Fibroblast of skin of left quadriceps (primary cell): ENCODE measurements around the gene CCL2.
"Not testable (repeated sequence)": the region's sequence is repeated elsewhere in the genome, so short reads cannot be mapped to it uniquely, and the experiment has no call there.

Experiments
- DNase-seq, 2 experiments: peaks; one replicate each; pipeline ENCODE4 v3.0.0-alpha.2; 2013; ENCODE audit warnings: low read depth in 2 of 2

The CCL2 gene

DNA sequence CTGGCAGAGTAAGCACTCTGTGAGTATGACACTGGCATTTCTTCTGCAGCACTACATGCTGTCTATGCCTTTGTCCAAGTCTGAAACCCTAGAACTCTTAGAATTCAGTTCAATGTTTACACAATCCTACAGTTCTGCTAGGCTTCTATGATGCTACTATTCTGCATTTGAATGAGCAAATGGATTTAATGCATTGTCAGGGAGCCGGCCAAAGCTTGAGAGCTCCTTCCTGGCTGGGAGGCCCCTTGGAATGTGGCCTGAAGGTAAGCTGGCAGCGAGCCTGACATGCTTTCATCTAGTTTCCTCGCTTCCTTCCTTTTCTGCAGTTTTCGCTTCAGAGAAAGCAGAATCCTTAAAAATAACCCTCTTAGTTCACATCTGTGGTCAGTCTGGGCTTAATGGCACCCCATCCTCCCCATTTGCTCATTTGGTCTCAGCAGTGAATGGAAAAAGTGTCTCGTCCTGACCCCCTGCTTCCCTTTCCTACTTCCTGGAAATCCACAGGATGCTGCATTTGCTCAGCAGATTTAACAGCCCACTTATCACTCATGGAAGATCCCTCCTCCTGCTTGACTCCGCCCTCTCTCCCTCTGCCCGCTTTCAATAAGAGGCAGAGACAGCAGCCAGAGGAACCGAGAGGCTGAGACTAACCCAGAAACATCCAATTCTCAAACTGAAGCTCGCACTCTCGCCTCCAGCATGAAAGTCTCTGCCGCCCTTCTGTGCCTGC lies at the start of gene CCL2:
Gene CCL2, plus strand, starts transcription at position 635 of the 730 bp plus-strand sequence. Its CDS starts 65 bp downstream, at position 700.
- DNase-seq: peak in 1 of 2 experiments; percentile 42

DNA sequence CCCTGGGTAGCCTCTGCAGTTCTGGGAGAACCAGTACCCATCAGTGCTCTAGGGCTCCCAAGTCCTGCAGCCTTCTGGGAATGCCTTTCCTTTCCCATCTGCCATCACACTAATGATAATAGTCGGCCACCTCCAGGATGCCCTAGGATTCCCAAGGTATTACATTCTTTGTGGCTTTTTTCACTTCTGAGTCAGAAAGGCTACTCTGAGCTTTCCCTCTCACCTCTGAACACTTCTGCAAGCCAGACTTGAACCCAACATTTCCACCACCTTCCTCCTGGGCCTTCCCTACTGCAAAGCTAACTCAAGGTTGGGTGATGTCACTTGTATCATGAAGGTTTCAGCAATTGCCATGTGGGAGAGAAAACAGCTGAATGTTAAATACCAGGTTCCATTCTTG lies 49.7 kb upstream of the CCL2 start:
- DNase-seq: no peak

DNA sequence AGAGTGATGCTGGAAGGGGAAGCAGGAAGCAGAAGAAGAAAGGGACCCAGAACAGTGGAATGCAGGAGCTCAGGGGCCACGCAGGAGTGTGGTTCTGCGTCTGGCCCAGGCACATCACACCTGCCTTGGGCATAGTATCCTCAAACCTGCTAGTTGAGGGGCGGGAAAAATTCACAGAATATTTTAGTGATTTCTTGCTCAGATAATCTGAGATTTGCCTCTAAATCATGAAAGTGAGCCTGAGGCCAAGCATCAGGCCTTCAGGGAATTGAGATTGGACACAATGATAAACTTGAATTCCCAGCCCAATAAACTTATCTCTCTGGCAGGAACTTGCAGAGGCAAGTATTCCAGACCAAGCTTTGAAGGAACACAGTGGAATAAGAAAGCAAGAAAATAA lies 48.5 kb upstream of the CCL2 start:
- no peak for DNase-seq

DNA sequence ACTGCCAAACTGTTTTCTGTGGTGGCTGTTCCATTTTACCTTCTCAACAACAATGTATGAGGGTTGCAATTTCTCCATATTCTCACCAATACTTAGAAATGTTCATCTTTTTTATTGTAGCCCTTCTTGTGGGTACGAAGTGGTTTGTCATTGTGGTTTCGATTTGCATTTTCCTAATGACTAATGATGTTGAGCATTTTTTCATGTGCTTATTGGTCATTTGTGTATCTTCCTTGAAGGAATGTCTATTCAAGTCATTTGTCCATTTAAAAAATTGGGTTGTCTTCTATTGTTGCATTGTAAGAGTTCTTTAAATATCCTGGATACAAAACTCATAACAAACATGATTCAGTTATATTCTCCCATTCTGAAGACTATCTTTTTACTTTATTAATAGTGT lies 47.5 kb upstream of the CCL2 start:
- DNase-seq: no peak

DNA sequence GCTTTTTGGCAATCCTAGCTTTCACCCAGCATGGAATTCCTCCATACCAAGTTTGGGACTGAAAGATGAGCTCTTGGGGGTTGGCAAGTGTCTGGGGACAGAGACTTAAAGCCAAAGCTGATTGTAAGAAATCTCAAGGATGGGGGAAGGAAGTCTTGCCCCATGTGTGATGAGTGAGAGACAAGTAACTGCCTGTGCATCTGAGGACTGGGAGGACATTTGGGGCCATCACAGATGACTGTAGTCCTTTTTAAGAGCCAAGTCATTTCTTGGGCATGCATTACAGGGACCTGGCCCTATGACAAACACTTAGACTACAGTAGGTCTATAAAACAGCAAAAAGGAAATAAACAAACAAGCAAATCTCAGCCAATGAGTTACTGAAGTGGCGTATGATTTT lies 36.3 kb upstream of the CCL2 start:
- DNase-seq: no peak

DNA sequence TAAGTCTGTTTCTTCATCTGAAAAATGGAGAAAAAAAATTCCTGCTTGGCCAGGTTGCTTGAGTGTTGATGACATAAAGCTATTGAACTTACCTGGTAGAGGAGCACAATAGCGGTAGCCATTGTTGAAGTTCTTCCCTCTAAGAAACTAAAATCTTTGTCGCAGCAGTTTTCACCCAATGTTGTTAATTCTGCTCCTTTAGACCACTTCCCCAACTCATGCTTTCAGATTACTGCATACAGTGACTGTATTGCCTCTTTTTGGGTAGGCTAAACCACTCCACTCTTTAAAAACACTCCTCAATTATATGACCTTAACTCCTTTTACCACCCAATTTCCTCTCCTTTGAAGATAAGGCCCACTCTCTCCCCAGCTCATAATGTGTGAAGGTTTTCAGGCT lies 35.7 kb upstream of the CCL2 start:
- DNase-seq: no peak

DNA sequence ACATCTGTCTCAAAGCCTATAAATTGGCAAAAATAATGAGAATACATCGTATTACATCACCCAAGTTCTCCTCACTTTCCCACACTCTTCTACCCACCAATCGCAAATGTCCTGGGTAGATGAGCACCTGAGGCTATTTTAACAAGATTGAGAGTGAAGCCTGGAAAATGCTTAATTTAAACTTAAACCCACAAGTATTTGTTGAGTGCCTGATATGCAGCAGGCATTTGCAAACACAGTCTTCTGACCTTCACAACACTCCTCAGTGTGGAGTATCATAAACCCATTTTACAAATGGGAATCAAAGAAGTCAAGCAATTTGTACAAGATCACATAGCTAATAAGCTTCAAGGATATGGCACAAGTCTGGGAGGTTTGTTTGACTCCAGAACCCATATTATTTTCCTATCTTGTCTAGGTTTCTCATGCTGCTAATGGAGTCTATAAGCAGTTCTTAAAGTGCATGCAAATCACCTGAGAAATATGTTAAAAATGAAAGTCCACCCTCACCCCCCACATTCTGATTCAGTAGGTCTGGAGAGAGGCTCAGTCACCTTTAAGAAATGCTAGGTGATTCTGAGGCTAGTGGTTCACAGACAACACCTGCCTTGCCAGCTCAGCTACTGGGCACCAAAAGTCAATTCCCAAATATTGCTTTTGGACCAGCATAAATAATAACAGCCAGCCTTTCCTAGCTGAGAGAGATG lies 34.9 kb upstream of the CCL2 start:
- no peak for DNase-seq

DNA sequence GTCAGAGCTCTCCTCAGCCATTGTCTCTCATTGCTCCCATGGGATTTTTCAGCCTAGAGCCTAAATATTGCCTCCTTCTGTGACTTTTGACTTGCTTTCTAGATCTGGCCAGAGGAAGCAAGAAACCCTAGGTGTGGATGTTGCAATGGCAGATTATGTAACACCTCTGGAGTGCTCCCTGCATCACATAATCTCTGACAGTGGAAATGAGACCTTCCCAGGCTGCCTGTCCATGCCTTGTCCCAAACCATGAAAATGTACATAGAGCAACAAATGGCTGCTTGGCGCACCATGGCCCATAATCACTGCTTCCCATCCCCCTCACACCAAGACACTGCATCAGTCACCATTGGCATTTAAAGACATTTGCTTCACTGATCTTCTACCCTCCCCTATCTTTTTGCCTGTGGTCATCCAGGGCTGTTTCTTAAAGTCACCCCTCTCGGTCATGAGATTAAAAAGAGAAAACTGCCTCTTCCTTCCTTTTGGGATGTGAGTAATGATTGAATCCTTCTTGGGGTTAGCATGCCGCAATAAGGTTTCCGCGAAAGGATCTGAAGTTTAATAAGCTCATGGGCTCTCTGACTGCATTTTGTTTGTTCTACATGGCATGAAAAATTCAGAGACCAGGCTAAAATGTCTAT lies 34.2 kb upstream of the CCL2 start:
- no peak for DNase-seq

DNA sequence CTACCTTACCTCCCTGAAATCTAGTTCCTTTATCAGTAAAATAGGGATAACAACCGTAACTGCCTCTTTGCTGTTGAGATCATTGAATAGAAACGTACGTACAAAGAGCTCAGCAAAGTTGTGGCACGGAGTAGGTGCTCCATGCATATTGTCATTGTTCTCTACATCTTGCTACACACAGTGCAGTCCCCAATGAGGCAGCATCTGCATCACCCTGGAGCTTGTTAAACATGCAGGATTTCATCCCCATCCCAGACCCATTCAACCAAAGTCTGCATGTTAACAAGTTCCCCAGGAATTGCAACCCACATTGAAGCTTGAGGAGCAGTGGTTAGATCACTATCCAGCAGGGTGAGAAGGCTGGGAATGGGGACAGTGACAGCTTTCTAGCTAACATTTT lies 33.7 kb upstream of the CCL2 start:
- no peak for DNase-seq

DNA sequence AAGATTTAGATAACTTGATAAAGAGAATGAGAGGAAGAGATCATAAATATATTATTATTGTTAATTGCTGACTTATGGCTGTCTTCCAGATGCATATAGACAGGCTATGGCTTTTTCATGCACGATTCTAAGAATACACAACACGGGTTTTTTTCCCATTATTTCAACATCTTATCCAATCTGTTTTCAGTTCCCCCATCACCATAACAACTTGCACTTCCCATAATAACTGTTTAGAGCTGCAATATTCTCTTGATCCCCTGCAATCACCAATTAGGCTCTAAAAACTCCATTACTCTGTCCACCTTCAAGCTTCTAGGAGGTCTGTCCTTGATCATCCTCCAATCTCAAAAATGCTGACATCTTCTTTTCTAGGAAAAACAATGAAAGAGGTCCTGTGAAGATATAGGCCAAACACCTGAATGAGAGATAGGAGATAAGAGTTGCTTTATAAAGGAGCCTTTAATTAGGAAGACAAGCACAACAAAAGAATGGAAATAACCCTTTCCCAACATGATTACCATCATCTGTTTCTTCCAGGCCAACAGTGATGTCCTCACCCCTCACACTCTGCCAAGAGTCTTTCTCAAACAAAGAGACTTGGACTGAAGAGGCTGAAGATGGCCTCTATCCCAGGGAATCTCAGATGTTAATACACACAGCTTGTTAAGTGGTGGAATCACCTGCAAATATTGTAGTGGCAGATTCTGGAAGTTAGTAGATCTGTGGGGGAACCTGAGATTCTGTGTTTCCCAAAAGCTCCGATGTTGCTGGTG lies 32.2 kb upstream of the CCL2 start:
- DNase-seq: no peak

DNA sequence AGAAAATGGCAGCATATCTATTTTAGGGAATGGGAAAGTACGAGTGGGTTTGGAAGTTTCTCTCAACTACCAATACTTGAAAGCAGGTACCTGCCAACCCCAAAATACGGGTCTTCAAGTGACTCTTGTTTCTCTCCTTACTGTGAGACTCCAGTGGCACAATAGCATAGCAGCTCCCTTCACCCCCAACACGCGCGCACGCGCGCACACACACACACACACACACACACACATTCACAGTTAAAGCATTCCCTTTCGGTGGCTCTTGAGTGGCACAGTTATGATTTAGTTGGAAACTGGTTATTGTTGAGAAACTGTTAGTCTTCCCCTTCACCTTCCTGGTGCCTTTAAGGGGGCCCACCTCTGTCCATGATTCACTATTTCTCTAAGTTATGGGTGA lies 30.0 kb upstream of the CCL2 start:
- no peak for DNase-seq

DNA sequence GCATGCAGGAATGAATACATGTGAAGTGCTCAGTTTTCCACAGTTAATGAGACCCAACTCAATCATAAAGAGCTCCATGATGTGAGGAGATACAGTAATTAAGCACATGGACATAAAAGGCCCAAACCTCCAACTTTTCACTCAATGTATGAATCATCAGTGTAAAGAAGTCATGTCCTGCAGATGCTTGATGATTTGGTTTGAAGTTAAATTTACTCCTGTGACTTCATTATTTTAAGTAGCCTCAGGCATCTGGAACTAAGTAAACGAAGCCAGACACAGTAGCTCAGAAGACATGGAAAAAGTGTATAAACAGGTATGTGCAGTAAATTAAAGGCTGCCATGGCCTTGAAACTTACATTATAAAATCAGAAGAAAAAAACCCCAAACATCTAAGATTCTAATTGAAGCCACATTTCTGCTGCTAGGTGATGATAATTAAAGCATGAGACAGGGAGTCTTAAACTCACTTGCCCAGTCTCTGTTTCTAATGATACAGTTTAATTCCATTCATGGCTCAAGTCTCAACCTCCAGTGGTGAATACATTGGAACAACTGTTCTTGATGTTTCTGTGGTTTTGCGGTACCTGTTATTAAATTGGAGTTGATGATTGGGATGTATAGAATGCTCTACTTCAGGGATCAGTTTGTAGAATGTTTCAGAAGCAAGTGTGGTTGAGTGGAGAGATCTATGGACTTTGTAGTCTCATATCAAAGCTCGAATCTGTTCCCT lies 28.9 kb upstream of the CCL2 start:
- DNase-seq: peak; percentile 49 to 51

DNA sequence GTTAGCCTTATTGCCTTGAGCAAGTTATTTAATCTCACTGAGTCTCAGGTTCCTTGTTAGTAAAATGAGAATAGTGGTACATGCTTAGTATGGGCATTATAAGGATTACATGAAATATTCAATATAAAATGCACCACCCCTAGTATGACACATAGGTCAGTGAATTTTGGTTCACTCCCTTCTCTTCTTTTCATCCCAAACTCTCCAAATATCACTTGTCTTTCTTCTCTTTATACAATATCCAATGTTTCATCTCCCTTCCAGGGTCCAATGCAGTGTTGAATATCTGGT lies 28.4 kb upstream of the CCL2 start:
- no peak for DNase-seq

DNA sequence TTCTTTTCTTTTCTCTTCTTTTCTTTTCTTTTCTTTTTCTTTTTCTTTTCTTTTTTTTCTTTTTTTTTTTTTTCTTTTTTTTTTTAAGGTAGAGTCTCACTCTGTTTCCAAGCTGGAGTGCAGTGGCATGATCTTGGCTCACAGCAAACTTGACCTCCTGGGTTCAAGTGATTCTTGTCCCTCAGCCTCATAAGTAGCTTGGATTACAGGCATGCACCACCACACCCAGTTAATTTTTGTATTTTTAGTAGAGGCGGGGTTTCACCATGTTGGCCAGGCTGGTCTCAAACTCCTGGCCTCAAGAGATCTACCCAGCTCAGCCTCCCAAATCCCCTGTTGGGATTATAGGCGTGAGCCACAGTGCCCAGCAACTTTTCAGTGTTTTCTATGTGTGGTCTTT lies 27.8 kb upstream of the CCL2 start:
- not testable (repeated sequence) for DNase-seq

DNA sequence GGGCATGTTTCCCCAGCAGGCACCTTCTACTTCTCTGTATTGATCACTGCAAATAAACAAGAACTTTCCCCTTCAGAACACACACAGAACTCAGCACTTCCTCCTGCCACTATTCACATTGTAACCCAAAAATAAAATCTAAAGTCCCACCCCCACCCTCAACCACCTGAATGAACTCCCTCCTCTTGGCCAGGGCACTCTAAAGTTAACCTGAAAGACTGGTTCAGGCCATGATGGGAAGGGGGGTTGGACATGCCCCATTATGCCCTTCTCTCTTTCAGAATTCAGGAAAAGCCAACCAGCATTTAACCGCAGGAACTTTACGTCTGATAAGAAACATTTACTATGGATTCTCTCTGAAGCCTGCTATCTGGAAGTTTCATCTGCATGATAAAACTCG lies 27.4 kb upstream of the CCL2 start:
- no peak for DNase-seq

DNA sequence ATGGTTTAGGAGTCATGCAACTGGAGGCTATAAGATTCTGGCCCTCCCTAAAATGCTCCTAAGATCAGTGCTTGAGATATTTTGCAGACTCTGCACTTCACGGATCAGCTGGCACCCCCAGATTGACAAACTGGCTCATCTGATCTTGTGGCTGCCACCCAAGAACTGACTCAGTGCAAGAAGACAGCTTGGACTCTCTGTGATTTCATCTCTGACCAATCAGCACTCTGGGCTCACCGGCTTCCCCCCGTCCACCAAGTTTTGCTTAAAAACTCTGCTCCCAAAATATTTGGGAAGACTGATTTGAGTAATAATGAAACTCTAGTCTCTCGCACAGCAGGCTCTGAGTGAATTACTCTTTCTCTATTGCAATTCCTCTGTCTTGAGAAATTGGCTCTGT lies 26.3 kb upstream of the CCL2 start:
- DNase-seq: no peak

DNA sequence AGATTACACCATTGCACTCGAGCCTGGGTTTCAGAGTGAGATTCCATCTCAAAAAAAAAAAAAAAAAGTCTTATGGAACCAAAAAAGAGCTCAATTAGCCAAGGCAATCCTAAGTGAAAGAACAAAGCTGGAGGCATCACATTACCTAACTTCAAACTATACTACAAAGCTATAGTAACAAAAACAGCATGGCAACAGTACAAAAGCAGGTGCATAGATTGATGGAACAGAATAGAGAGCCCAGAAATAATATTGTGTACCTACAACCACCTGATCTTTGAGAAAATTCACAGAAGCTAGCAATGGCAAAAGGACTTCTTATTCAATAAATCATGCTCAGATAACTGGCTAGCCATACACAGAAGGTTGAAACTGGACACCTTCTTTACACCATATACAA lies 24.7 kb upstream of the CCL2 start:
- no peak for DNase-seq

DNA sequence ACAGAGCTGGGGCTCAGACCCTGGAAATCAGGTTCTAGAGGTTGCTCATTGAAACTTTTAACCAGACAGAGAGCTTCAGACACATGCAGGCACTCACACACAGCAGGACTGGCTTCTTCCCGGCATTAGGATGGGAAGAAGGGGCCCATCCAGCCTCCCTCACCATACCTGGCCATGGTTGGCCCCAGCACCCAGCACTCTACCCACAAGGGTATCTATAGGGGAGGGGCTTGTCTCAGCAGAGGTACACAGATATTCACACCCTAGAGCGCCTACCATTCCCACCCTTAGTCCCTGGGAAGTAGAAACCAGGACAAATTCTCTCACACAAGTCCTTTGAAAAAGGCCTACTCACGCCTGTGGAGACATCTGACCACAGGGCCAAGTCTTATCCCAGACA lies 20.5 kb upstream of the CCL2 start:
- no peak for DNase-seq

DNA sequence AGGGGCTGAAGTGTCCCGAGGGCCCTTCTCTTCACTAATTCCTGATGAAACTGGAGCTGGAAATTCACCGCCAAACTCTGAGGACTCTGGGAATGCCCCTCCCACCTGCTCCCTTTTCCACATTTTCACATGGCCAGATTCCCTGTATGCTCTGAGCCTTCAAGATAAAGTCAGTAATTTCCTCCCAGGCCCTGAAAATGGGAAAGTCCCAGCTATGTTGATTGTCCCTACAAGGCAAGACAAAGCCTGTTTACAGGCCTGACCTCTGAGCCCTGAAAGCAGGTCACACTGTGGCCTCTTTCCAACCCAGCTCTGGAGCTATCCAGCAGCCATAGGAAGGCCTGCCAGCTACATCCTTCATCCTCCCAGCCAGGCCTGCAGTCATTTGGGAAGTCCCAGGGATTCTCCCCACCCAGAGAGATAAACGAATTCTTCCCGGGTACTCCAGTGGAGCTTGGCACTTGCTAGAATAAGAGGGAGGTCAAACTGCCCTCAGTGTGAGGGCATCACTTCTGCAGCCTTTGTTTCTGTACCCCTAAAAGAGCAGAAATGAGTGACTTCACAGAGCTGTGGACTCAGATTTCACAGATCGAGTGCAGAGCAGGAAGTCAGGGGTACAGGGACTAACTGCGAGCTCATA lies 19.6 kb upstream of the CCL2 start:
- no peak for DNase-seq

DNA sequence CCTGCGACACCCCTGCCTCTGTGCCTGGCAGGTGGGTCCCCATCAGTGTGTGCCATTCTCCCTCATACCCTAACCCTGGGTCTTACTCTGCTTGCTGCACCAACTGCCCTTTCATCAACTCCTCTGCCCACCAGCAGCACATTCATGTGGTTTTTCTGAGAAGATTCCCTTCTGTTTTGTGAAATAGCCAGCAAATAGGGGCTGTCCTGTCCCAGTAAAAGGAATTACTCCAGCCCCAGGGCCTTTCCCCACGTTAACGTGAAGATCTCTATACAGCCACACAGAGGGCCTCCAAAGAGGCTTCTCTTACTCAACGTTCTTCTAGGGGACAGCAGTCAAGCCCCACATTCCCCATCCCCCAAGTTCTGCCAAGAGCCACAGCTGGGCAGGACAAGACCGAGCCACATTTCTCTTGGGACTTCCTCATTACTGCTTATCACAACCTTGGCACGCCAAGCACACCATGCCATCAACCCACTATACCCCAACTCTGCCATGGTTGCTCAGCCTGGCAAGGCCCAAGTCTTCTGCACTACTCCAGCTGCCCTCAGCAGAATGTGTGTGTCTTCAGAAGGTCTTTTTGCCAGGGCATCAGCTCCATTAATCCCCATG lies 18.7 kb upstream of the CCL2 start:
- DNase-seq: no peak

DNA sequence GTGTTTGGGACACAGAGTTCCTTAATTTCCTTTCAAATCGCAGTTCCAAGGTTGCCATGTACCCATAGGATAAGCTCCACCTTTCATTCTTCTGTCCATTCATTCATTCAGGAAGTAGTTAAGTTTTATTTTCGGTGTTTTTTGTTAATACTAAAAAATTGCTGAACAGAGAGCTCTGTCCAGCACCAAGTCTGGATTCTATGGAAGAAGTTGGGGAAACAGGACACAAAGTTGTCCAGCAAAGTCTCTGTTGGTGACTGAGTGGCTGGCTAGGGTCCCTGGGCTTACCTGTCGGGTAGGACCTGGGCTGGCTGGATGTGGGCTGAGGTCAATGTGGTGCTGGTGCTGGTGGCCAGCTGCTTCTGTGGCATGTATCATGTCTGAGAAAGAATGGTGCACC lies 17.6 kb upstream of the CCL2 start:
- no peak for DNase-seq
